Ectodermal cell (in vitro differentiated cells): ENCODE results near the gene SERGEF.

Experiments
- H3K27ac ChIP-seq: 2 replicates; pipeline ENCODE4 v1.7.0; 2013; ENCODE audit warnings: mild to moderate bottlenecking, low read depth, low read length; ENCODE audit not compliant: insufficient read depth, poor library complexity, severe bottlenecking
- H3K27me3 ChIP-seq: 2 replicates; pipeline ENCODE4 v1.7.0; 2013; ENCODE audit warnings: mild to moderate bottlenecking, low read length; ENCODE audit not compliant: insufficient read depth, control insufficient read depth, poor library complexity, severe bottlenecking
- H3K36me3 ChIP-seq: one replicate; pipeline ENCODE4 v1.7.0; 2013; ENCODE audit warnings: low read length; ENCODE audit not compliant: control insufficient read depth, insufficient read depth
- H3K4me1 ChIP-seq: one replicate; pipeline ENCODE4 v1.7.0; 2013; ENCODE audit warnings: low read length; ENCODE audit not compliant: control insufficient read depth, insufficient read depth
- H3K4me3 ChIP-seq: 2 replicates; pipeline ENCODE4 v1.7.0; 2013; ENCODE audit warnings: low read depth, low read length, control low read depth; ENCODE audit not compliant: insufficient read depth
- H3K9me3 ChIP-seq: 2 replicates; pipeline ENCODE4 v1.7.0; 2013; ENCODE audit warnings: mild to moderate bottlenecking, low read length, moderate library complexity; ENCODE audit not compliant: control insufficient read depth
- WGBS, 2 experiments: methylation state at CpG; one replicate each; pipeline ENCODE4 v1.1.7; 2013; ENCODE audit warnings: missing lambda C conversion rate in 2 of 2; 5-methylcytosine and 5-hydroxymethylcytosine counted together

The SERGEF gene

GRCh38 chr11:17769218-17769617 is 243.6 kb downstream of the SERGEF start:
- Histone ChIP-seq H3K9me3 (no peaks in the 10 kb centered on the region), H3K36me3 (no peaks in the 10 kb centered on the region), H3K4me1 (peaks cover 31% of the 10 kb centered on the region), H3K4me3 (no peak overlapping the region), H3K27ac (no peak overlapping the region), H3K27me3 (no peaks in the 10 kb centered on the region)
- 88 to 100% methylated on average over 1 of the region's 1 CpG for WGBS, 2 experiments

GRCh38 chr11:17768547-17768946 is 244.3 kb downstream of the SERGEF start:
- WGBS, 2 experiments, result 95 to 97% methylated on average over 7 of the region's 7 CpGs
- no peak overlapping the region for H3K27ac ChIP-seq
- H3K4me3 ChIP-seq, result no peak overlapping the region
- no peaks in the 10 kb centered on the region for H3K9me3 ChIP-seq
- no peaks in the 10 kb centered on the region for H3K36me3 ChIP-seq
- peaks cover 37% of the 10 kb centered on the region for H3K4me1 ChIP-seq
- H3K27me3 ChIP-seq, result no peaks in the 10 kb centered on the region

- H3K27me3 ChIP-seq, result no peaks in the 10 kb centered on the region
- no peak overlapping the region for H3K27ac ChIP-seq
- no peaks in the 10 kb centered on the region for H3K9me3 ChIP-seq
- H3K4me3 ChIP-seq, result no peak overlapping the region
- H3K4me1 ChIP-seq, result peaks cover 37% of the 10 kb centered on the region
- no peaks in the 10 kb centered on the region for H3K36me3 ChIP-seq
- WGBS, 2 experiments, result 84 to 88% methylated on average over 2 of the region's 2 CpGs
Measured at GRCh38 chr11:17767914-17768313, 244.9 kb downstream of the SERGEF start.

- H3K27ac ChIP-seq, result no peak overlapping the region
- no peaks in the 10 kb centered on the region for H3K9me3 ChIP-seq
- no peaks in the 10 kb centered on the region for H3K27me3 ChIP-seq
- WGBS, 2 experiments, result 83 to 88% methylated on average over 7 of the region's 7 CpGs
- peaks cover 37% of the 10 kb centered on the region for H3K4me1 ChIP-seq
- no peak overlapping the region for H3K4me3 ChIP-seq
- no peaks in the 10 kb centered on the region for H3K36me3 ChIP-seq
Measured at GRCh38 chr11:17767301-17767885, 245.5 kb downstream of the SERGEF start.

GRCh38 chr11:17766590-17766989 is 246.3 kb downstream of the SERGEF start:
- no peak overlapping the region for H3K4me3 ChIP-seq
- WGBS, 2 experiments, result 75 to 79% methylated on average over 5 of the region's 5 CpGs

GRCh38 chr11:17766073-17766359 is 246.8 kb downstream of the SERGEF start:
- no peaks in the 10 kb centered on the region for H3K36me3 ChIP-seq
- H3K4me3 ChIP-seq, result no peak overlapping the region
- no peaks in the 10 kb centered on the region for H3K27me3 ChIP-seq
- H3K27ac ChIP-seq, result no peak overlapping the region
- WGBS, 2 experiments, result 95% methylated on average over 8 of the region's 8 CpGs
- peaks cover 37% of the 10 kb centered on the region for H3K4me1 ChIP-seq
- H3K9me3 ChIP-seq, result no peaks in the 10 kb centered on the region

More at GRCh38 chr11:17766590-17766989, 246.3 kb downstream of the SERGEF start:
- Histone ChIP-seq H3K4me1 (peaks cover 37% of the 10 kb centered on the region), H3K9me3 (no peaks in the 10 kb centered on the region), H3K27me3 (no peaks in the 10 kb centered on the region), H3K36me3 (no peaks in the 10 kb centered on the region), H3K27ac (no peak overlapping the region)

GRCh38 chr11:17765356-17766072 is 247.3 kb downstream of the SERGEF start:
- WGBS, 2 experiments, result 72 to 76% methylated on average over 13 of the region's 13 CpGs
- Histone ChIP-seq H3K9me3 (no peaks in the 10 kb centered on the region), H3K36me3 (no peaks in the 10 kb centered on the region), H3K27me3 (no peaks in the 10 kb centered on the region), H3K4me3 (no peak overlapping the region), H3K27ac (peak overlapping the region; percentile 80), H3K4me1 (peaks cover 35% of the 10 kb centered on the region)

GRCh38 chr11:17764446-17765218 is 248.2 kb downstream of the SERGEF start:
- peak overlapping the region; percentile 80 for H3K27ac ChIP-seq
- no peaks in the 10 kb centered on the region for H3K9me3 ChIP-seq
- 51 to 53% methylated on average over 19 of the region's 19 CpGs for WGBS, 2 experiments
- no peak overlapping the region for H3K4me3 ChIP-seq
- no peaks in the 10 kb centered on the region for H3K27me3 ChIP-seq
- H3K36me3 ChIP-seq, result no peaks in the 10 kb centered on the region
- peaks cover 28% of the 10 kb centered on the region for H3K4me1 ChIP-seq

- Histone ChIP-seq H3K27me3 (no peaks in the 10 kb centered on the region), H3K9me3 (no peaks in the 10 kb centered on the region), H3K27ac (no peak overlapping the region), H3K4me3 (no peak overlapping the region), H3K36me3 (no peaks in the 10 kb centered on the region), H3K4me1 (peaks cover 28% of the 10 kb centered on the region)
- 57 to 58% methylated on average over 3 of the region's 3 CpGs for WGBS, 2 experiments
Measured at GRCh38 chr11:17763703-17764102, 249.1 kb downstream of the SERGEF start.

- 86 to 91% methylated on average over 7 of the region's 7 CpGs for WGBS, 2 experiments
- Histone ChIP-seq H3K4me3 (no peak overlapping the region), H3K4me1 (peaks cover 28% of the 10 kb centered on the region), H3K9me3 (no peaks in the 10 kb centered on the region), H3K27ac (no peak overlapping the region), H3K36me3 (no peaks in the 10 kb centered on the region), H3K27me3 (no peaks in the 10 kb centered on the region)
Measured at GRCh38 chr11:17763244-17763643, 249.6 kb downstream of the SERGEF start.
